Measurements from ENCODE around the gene RNF214.
"Not testable (repeated sequence)": the region's sequence is repeated elsewhere in the genome, so short reads cannot be mapped to it uniquely, and the experiment has no call there.

RNF214 gene

DNA sequence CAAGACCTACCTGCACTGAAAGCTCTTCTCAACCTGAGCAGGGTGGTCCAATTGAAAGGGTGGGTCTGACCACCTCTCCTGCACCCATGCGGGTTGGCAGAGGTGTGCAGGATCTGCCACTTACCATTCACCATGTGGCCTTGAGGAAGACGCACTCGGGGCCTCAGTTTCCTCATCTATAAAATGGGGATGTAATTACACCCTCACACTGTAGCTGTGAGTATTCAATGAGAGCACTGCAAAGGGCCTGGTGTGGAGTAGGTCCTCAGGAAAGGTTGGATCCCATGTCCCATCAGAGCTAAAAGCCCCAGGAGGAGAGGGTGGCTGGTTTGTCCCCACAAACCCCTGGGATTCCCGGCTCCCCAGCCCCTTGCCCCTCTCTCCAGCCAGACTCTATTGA lies 33.9 kb upstream of the RNF214 start:
- DNase-seq, result no peak

- peak; percentile 90 for DNase-seq
These were observed 33.2 kb upstream of the RNF214 start, which contains the start of gene TAGLN for GRCh38 chr11:117199053-117199915. TSS of gene TAGLN (plus strand) at chr11:117199370. CDS start at chr11:117203014, 3,644 bp downstream.

DNA sequence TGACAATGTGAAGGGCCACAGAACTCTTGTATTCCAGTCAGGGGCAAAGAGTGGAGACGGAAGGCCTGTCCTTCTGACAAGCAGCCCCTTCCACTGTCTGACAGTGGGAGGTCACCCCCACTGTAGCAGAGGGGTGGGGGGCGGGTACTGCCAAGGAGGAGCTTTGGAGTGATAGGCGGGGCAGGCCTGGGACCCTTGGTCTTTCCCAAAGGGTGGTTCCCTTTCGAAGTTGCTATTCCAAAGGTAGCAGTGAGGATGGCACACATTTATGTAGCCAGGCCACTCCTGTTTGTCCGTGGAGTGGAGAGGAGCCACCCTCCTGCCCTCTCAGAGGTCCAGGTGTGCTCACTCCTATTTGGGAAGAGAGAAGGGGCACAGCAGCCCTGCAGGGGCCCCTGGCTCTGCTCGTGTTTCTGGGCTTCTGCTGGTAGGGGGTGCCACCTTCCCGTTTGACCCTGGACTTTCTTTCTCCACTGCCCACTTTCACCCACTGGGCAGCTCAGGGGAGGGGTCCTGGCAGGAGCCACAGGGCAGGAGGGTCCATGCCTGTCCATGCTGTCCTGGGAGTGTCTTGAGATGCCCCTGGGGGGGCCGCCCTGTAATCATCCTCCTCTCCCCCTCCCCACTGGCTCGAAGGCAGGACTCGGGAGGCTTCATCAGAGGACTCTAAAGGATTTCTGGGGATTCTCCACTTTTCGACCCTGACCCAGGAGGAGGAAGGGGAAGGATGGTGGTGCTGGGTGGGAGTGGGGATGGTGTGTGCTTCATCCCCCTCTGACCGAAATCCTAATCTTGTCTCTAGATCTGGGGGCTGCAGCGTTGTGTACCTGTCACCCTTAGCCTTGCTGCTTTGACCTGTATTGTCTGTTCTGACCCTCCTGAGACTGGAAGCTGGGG lies 32.3 kb upstream of the RNF214 start:
- no peak for DNase-seq

DNA sequence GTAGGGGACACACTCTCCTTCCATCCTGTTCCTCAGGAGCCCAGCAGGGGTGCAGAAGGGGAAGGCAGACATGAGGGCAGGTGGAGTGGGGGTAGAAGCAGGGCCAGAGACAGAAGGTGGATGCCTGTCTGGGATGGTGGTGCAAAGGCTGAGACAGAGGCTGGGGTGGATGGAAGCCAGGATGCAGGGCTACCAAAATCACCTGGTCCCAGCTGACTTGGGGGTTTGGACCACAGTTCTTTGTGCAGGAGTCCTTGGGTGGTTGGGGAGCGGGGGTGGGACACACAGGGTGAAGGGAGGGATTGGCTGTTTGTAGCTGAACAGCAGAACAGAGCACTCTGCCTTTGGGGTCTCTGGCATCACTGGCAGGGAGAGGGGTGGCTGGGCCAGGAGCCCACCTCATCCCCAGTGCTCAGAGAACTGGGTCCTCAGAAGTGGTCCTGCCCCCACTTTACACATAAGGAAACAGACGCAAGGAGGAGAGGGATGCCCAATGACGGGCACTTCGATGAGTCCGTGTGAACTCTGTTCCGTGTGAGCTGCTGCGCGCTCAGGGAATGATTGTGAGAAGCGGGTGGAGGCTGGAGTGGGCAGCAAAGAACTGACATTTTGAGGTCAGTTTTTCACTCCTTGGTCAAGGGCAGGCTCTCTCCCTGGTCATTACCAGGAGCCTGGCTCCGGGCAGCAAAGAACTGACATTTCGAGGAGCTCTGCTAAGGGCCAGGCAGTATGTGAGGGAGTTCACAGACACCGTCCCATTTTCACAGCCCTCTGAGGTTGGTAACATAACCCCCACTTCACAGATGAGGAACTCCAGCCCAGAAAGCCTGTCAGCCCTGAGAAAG lies 31.4 kb upstream of the RNF214 start:
- no peak for DNase-seq

DNA sequence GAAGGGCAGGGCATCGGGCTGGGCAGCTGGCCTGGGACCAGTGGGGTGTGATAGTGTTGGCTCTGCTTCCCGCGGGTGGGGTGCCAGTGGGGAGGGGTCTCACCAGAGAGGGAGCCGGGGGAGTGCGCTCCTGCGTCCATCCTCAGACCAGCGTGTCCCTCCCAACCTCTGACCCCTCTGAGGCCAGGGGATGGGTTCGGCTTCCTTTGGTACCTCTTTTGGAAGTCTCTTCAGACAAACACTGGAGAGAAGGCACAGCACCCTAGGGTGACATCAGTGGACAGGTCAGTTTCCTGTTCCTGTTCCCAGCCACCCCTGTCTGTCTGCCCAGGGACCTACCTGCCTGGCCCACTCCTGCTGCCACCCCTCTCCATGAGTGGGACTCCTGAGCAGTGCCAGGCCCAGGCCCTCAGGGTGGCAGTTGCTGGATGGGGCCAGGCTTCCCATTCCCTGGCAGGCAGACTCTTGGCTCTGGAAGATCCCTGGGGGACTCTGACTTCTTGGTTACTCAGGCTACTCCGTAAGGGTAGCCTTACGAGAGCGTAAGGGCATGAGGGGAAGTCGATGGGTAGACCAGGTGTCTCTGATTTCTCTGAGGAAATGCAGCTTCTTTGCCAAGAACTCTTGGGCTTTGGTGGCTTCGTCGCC lies 30.7 kb upstream of the RNF214 start:
- no peak for DNase-seq

GRCh38 chr11:117202386-117203068 lies 29.9 kb upstream of the RNF214 start:
- DNase-seq, result no peak

DNA sequence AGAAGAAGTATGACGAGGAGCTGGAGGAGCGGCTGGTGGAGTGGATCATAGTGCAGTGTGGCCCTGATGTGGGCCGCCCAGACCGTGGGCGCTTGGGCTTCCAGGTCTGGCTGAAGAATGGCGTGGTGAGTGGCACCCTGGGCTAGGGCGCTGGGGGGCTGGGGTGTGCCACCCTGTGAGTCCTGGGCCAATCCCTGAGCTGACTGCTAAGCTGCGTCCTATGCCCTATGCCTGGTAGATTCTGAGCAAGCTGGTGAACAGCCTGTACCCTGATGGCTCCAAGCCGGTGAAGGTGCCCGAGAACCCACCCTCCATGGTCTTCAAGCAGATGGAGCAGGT lies 29.4 kb upstream of the RNF214 start:
- DNase-seq, result no peak

DNA sequence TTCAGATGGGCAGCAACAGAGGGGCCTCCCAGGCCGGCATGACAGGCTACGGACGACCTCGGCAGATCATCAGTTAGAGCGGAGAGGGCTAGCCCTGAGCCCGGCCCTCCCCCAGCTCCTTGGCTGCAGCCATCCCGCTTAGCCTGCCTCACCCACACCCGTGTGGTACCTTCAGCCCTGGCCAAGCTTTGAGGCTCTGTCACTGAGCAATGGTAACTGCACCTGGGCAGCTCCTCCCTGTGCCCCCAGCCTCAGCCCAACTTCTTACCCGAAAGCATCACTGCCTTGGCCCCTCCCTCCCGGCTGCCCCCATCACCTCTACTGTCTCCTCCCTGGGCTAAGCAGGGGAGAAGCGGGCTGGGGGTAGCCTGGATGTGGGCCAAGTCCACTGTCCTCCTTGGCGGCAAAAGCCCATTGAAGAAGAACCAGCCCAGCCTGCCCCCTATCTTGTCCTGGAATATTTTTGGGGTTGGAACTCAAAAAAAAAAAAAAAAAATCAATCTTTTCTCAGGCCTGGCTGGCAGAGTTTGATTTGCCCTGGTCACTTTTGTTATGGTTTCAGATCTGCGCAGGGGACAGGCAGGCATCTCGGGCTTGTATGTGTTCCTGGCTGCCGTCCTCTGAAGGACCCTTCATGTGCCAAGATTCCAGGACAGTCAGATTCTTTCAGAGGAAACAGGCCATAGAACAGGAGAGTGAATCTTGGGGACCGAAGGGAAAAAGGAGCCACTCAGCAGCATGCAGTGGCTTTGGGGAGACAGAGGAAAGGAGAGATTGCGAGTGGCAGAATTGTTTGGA lies 28.0 kb upstream of the RNF214 start:
- DNase-seq, result no peak

DNA sequence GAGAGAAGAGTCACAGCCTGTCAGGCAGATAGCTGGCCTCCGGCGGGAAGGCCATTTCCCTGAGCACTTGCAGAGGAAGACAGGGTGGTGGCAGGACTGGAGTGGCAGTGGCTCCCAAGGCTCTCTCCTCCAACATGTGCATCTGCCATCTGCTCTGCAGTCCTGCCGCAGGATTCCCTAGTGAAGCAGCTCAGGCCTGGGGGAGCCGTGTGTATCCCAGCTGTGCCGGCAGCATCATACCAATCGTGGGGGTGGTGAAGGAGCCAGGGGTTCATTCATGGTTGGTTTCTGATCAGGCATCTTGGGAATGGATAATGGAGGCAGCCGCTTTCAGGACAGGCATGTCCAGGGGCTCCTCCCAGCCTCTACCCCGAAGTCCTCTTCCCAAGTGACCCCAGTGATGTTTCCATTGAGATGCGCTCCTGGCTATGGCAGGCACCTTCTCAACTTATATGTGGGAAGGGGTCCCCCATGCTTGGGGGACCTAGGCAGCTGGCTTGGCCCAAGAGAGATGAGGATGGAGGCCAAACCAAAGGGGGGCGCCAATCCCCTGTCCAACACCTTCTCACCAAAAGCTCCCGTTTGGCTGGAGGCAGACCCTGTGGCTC lies 27.2 kb upstream of the RNF214 start:
- no peak for DNase-seq

DNA sequence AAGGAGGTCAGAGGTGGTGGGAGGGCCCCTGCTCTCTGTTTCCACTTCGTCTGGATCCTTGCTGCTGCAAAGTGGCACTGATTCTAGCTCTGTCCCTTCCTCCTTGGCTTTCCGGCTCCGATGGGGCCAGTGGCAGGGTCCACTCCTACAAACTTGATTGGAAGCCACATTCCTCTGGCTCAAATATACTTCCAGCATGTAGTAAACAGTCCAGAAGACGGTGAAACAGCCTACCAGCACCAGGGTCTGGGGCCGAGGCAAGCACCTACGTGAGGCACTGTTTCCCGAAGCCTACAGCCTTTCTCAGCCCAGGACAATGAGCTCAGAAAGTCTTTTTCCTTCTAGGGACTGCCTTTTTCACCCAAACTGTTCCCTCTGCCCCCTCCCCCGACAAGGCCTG lies 26.4 kb upstream of the RNF214 start:
- DNase-seq, result not testable (repeated sequence)

DNA sequence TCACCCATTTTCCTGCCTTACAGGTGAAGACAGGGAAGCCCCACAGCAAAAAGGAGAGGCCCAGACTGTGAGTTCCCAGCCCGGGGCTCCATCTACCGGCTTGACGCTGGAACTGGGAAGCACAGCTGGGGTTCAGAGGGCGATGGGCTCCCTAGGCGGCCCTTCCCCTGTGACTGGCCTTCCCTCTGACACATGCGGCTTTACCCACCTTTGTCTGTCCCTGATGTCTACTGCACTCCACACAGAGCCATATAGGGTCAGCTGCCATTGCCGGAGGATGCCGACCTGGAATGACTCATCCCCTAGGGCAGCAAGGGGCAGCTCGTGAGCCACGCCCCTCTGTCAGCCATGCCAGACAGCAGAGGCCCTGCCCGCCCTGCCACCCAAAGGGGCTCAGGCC lies 25.6 kb upstream of the RNF214 start:
- DNase-seq, result not testable (repeated sequence)

GRCh38 chr11:117207481-117207880 lies 25.0 kb upstream of the RNF214 start:
- DNase-seq, result not testable (repeated sequence)

DNA sequence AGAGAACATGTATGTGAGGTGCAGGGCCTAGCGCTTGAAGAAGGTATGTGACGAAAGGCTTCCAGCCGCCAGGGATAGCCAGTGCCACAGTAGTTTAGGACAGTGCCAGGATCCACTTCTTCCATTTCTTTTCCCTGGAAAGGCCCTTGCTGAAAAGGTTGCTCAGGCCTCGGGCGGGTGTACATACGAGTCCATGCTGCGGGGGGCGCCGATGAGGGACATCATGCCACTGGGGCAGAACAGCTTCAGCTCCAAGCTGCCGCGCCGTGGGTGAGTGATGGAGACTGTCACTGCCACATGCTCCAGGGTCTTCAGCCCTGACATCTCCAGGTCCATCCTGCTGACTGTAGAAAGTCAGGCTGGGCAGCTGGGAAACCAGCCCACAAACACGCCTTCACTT lies 23.8 kb upstream of the RNF214 start:
- not testable (repeated sequence) for DNase-seq

GRCh38 chr11:117209351-117210125 lies 22.9 kb upstream of the RNF214 start:
- not testable (repeated sequence) for DNase-seq

DNA sequence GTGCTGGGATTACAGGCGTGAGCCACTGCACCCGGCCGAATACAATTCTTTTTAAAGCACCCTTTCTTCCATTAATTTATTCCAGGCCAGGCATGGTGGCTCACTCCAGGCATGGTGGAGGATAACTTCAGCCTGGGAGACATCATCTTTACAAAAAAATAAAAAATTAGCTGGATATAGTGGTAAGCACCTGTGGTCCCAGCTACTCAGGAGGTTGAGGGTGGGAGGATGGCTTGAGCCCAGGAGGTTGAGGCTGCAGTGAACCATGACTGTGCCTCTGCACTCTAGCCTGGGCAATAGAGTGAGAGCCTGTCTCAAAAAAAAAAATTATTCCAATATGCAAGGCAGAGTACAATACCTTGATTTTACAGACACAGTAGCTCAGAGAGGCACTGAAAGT lies 21.9 kb upstream of the RNF214 start:
- DNase-seq, result no peak

DNA sequence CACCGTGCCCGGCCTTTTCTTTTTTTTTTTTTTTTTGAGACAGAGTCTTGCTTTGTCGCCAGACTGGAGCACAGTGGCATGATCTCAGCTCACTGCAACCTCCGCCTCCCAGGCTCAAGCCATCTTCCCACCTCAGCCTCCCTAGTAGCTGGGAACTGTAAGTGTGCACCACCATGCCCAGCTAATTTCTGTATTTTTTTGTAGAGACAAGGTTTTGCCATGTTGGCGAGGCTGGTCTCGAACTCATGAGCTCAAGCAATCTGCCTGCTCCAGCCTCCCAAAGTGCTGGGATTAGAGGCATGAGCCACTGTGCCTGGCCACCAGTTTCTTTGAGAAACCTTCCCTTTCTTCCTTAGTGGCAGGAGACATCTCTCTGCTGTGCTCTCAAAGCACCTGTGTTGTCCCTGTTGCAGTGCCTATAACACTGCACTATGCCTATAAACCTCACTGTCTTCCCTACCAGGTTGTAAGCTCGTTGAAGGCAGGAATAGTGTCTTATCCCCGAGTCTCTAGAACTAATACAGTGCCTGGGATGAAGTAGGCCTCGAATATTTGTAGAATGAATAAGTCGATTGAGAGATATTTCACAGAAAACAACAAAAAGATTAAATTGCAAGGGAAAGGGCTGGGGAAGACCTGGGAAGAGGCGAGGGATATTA lies 19.6 kb upstream of the RNF214 start:
- DNase-seq, result no peak

GRCh38 chr11:117214404-117215110 lies 17.9 kb upstream of the RNF214 start:
- DNase-seq, result no peak
